Tibial nerve (tissue), 3 donors: ENCODE measurements around the gene CCR5AS.

Experiments
- CTCF ChIP-seq, 5 experiments: fragments of 200-600 bp in 3 of 5; fragments of 450-650 bp in 2 of 5; sonication (generic) in 3 of 5; IDR thresholded peaks; one replicate each; pipeline ENCODE4 v1.5.1; 2016 to 2019; ENCODE audit warnings: antibody characterized with exemption in 5 of 5, mild to moderate bottlenecking in 3 of 5, moderate library complexity in 2 of 5
- POLR2A ChIP-seq, 2 donors: fragments of 450-650 bp; IDR thresholded peaks; one replicate each; pipeline ENCODE4 v1.6.1; 2017; ENCODE audit warnings: antibody characterized with exemption in 2 of 2, mild to moderate bottlenecking in 2 of 2, moderate library complexity in 2 of 2

- TF ChIP-seq CTCF (IDR thresholded peaks at IDR 0.05) = no peak
- TF ChIP-seq POLR2A (IDR thresholded peaks at IDR 0.05) = no peak
Observed at GRCh38 chr3:46383951-46384330, 22.9 kb downstream of the CCR5AS start.
